ENCODE data around the gene KRTAP5-9. TPM values are rescaled to one million over a fixed set of nuclear protein-coding genes. Genes with fewer than 3 reads are reported as not detected.

The KRTAP5-9 gene
- total RNA-seq, 1 experiment from 2014 or later: not detected

- H3K4me3 ChIP-seq (ENCODE audit: low read length): no peak overlapping the region
- POLR2A ChIA-PET (ENCODE audit: unreplicated experiment): no interaction called here
These were observed 42.4 kb upstream of the KRTAP5-9 start for GRCh38 chr11:71505781-71506180.

DNA sequence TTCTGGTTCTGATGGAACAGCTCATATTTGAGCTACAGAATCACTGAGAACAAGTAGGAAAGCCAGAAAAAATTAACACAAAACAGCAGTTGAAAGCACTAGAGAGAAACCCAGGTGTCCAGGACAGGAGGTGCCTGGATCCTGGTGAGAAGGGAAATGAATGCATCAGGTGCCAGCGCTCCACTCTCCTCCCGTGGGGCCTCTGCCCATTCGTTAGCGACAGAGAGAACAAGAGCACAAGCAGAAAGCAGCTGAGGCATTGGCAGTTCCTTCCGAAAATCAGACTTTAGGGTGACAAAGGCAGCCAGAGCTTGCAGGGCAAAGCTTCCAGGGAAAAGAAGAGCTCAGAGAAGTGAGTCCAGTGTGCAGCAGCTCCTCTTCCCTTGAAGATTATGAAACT, 41.1 kb upstream of the KRTAP5-9 start:
- no TSS peak for BruUV-seq (replicated peaks)
- H3K9me2 ChIP-seq (replicated peaks; ENCODE audit: low read length): no peaks in the 10 kb centered on the region
- H3K27me3 ChIP-seq (ENCODE audit: low read length): no peaks in the 10 kb centered on the region
- intact Hi-C loops (cut with micrococcal nuclease): no loop called here
- H3F3A ChIP-seq (ENCODE audit: low read length, unreplicated experiment): no peaks in the 10 kb centered on the region
- DNase-seq (no peak), ATAC-seq (no peak)
- no peak overlapping the region for H3K27ac ChIP-seq (ENCODE audit: low read length)
- no peak overlapping the region for H3K4me2 ChIP-seq (ENCODE audit: low read length)
- no peaks in the 10 kb centered on the region for H3K4me1 ChIP-seq (ENCODE audit: insufficient read depth, low read length)
- H3K9me3 ChIP-seq (ENCODE audit: low read length): no peaks in the 10 kb centered on the region
- TF ChIP-seq EZH2phosphoT487 (IDR thresholded peaks at IDR 0.05; ENCODE audit: borderline replicate concordance, low read length) (no peak), EZH2 (IDR thresholded peaks at IDR 0.05; ENCODE audit: low read length, unreplicated experiment) (no peak)
- TF ChIP-seq, protein P1, sequence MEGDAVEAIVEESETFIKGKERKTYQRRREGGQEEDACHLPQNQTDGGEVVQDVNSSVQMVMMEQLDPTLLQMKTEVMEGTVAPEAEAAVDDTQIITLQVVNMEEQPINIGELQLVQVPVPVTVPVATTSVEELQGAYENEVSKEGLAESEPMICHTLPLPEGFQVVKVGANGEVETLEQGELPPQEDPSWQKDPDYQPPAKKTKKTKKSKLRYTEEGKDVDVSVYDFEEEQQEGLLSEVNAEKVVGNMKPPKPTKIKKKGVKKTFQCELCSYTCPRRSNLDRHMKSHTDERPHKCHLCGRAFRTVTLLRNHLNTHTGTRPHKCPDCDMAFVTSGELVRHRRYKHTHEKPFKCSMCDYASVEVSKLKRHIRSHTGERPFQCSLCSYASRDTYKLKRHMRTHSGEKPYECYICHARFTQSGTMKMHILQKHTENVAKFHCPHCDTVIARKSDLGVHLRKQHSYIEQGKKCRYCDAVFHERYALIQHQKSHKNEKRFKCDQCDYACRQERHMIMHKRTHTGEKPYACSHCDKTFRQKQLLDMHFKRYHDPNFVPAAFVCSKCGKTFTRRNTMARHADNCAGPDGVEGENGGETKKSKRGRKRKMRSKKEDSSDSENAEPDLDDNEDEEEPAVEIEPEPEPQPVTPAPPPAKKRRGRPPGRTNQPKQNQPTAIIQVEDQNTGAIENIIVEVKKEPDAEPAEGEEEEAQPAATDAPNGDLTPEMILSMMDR (conservative IDR thresholded peaks at IDR 0.05; ENCODE audit: low read depth, low read length): no peak
- H2AFZ ChIP-seq (ENCODE audit: low read length): no peak overlapping the region
- H4K20me1 ChIP-seq (ENCODE audit: low read length): no peaks in the 10 kb centered on the region
- POLR2A ChIA-PET (ENCODE audit: unreplicated experiment): no interaction called here
- no peaks in the 10 kb centered on the region for H3K36me3 ChIP-seq (ENCODE audit: low read depth, low read length)
- no peaks in the 10 kb centered on the region for H3K79me2 ChIP-seq (ENCODE audit: low read length)
- H3K9ac ChIP-seq (ENCODE audit: low read length): no peak overlapping the region
- CTCF ChIA-PET: interaction anchor here (0.8 kb wide), 1 partner anchor 73 kb away, joined by 3 read pairs; no protein-coding TSS in a partner anchor
- no peak overlapping the region for H3K4me3 ChIP-seq (ENCODE audit: low read length)

More at GRCh38 chr11:71505781-71506180, 42.4 kb upstream of the KRTAP5-9 start:
- Histone ChIP-seq H3K36me3 (ENCODE audit: low read depth, low read length) (no peaks in the 10 kb centered on the region), H3K9me2 (replicated peaks; ENCODE audit: low read length) (no peaks in the 10 kb centered on the region), H3K27ac (ENCODE audit: low read length) (no peak overlapping the region), H3K9me3 (ENCODE audit: low read length) (no peaks in the 10 kb centered on the region), H3K79me2 (ENCODE audit: low read length) (no peaks in the 10 kb centered on the region), H2AFZ (ENCODE audit: low read length) (no peak overlapping the region), H3K9ac (ENCODE audit: low read length) (no peak overlapping the region), H3K27me3 (ENCODE audit: low read length) (no peaks in the 10 kb centered on the region), H3K4me1 (ENCODE audit: insufficient read depth, low read length) (no peaks in the 10 kb centered on the region), H4K20me1 (ENCODE audit: low read length) (no peaks in the 10 kb centered on the region), H3K4me2 (ENCODE audit: low read length) (no peak overlapping the region), H3F3A (ENCODE audit: low read length, unreplicated experiment) (no peaks in the 10 kb centered on the region)
- no TSS peak for BruUV-seq (replicated peaks)
- TF ChIP-seq EZH2phosphoT487 (IDR thresholded peaks at IDR 0.05; ENCODE audit: borderline replicate concordance, low read length): no peak
- no peak for TF ChIP-seq EZH2 (IDR thresholded peaks at IDR 0.05; ENCODE audit: low read length, unreplicated experiment)
- TF ChIP-seq, protein P1 (conservative IDR thresholded peaks at IDR 0.05; ENCODE audit: low read depth, low read length): no peak
- no peak for DNase-seq
- intact Hi-C loops (cut with micrococcal nuclease): no loop called here
- no peak for ATAC-seq
- CTCF ChIA-PET: interaction anchor here (0.5 to 0.6 kb wide), 3 partner anchors 79 to 1087 kb away, joined by 3 to 4 read pairs (median 4); no protein-coding TSS in a partner anchor

DNA sequence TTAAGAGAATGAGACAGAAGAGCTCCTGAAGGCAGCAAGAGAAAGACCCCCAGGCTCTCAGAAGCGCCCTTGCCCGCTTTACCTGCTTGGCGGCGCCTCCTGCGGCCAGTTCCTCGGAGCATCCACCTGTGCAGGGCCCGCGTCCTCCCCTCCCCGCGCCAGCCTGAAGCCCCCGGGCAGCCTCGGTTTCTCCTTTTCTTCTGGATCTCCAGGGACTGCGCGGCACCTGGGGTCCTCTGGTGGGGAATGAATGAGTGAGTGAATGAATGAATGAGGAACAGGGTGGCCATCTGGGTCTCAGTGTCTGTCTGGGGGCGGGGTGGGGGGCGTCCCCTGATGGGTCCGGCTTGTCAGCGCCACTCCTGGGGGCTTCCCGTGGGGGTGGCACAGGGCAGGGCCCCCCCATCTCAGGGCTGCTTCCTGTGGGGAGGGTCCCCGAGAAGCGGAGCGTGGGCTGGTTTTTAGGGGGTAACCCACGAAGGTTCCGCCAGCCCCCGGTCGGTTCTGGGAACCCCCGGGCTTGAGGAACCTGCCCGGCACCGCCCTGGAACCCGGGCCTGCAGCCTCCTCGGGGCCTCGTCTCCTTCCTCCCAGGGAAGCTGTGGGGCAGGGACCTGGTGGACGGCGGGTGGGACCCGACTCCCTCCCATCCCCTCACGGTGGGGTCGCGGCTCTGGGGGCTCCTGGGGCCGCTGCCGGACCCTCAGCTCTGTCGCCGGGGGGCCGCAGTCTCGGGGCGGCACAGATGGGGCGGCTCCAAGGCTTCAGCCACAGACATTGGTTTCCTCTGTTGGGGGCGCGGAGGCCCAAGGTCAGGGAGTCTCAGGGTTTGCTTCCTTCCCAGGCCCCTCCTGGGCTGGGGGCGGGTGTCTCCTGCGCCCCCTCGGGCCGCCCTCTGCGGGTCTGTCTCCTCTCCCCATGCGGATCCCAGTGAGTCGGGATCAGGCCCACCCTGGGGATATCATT, 29.4 kb upstream of the KRTAP5-9 start:
- H2AFZ ChIP-seq (ENCODE audit: low read length): no peak overlapping the region
- no peaks in the 10 kb centered on the region for H3K36me3 ChIP-seq (ENCODE audit: low read depth, low read length)
- TF ChIP-seq EZH2phosphoT487 (IDR thresholded peaks at IDR 0.05; ENCODE audit: borderline replicate concordance, low read length) (no peak), EZH2 (IDR thresholded peaks at IDR 0.05; ENCODE audit: low read length, unreplicated experiment) (no peak)
- TF ChIP-seq, protein P1 (conservative IDR thresholded peaks at IDR 0.05; ENCODE audit: low read depth, low read length): no peak
- no TSS peak for BruUV-seq (replicated peaks)
- ATAC-seq (no peak), DNase-seq (no peak)
- no peaks in the 10 kb centered on the region for H3K9me3 ChIP-seq (ENCODE audit: low read length)
- H3K79me2 ChIP-seq (ENCODE audit: low read length): no peaks in the 10 kb centered on the region
- H3K4me1 ChIP-seq (ENCODE audit: insufficient read depth, low read length): no peaks in the 10 kb centered on the region
- ChIA-PET CTCF (no interaction called here), POLR2A (ENCODE audit: unreplicated experiment) (no interaction called here)
- H3K27ac ChIP-seq (ENCODE audit: low read length): no peak overlapping the region
- no peaks in the 10 kb centered on the region for H3F3A ChIP-seq (ENCODE audit: low read length, unreplicated experiment)
- H3K27me3 ChIP-seq (ENCODE audit: low read length): no peaks in the 10 kb centered on the region
- no peak overlapping the region for H3K4me2 ChIP-seq (ENCODE audit: low read length)
- intact Hi-C loops (cut with micrococcal nuclease): no loop called here
- H3K4me3 ChIP-seq (ENCODE audit: low read length): no peak overlapping the region
- H3K9ac ChIP-seq (ENCODE audit: low read length): no peak overlapping the region
- no peaks in the 10 kb centered on the region for H4K20me1 ChIP-seq (ENCODE audit: low read length)
- H3K9me2 ChIP-seq (replicated peaks; ENCODE audit: low read length): no peaks in the 10 kb centered on the region
